Measurements from ENCODE around the gene SSU72.

DNA sequence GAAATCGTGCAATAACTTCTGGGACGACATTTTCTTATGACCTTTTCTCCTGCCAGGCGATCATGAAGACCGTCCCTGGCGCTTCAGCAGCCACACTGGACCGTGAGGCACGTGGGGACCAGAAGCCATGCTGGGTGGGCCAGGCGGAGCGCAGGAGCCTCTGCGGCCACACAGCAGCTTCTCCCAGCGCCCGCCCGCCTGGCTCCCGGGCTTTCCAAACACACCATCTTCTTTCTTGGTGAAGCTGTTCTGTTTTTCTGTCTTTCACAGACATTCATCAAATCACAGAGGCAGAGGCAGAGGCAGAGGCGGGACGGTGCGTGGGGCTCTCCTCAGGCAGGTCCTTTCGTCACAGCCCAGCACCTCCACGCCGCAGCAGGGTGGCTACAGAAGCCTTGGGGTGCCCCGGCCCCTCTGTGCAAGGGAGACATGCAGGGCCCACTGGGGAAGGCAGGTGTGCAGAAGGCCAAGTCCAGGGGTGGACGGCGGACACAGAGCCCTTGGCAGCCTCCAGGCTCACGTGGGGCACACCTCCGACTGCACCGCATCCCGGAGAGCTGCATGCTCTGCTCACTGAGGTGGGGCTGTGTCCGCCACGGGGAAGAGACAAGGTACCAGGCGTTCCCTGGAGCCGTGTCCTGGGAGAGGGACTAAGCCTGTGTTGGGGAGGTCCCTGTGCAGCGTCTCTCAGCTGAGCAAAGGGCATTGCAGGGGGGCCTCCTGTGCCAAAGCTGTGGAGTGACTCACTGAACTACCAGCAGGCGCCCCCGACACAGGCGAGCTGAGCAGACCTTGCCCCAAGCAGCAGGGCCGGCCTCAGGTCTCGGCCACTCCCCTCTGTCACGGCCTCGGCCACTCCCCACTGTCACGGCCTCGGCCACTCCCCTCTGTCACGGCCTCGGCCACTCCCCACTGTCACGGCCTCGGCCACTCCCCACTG, 31.6 kb downstream of the SSU72 start:
- TF ChIP-seq CTCF (IDR thresholded peaks at IDR 0.05): no peak
- no peak for TF ChIP-seq POLR2A (IDR thresholded peaks at IDR 0.05)
- TF ChIP-seq POLR2AphosphoS5 (IDR thresholded peaks at IDR 0.05): no peak
- no peak for TF ChIP-seq EP300 (IDR thresholded peaks at IDR 0.05)
